Aorta (tissue), 5 donors: Measurements from ENCODE around the gene TBC1D16. TPM values are rescaled to one million over a fixed set of nuclear protein-coding genes. Genes with fewer than 3 reads are reported as not detected.

Source experiments
- ATAC-seq: fragments of 200-7000 bp; cut with Tn5 transposase; one replicate; pipeline ENCODE4 v1.9.1; 2022; ENCODE audit warnings: moderate library complexity; ENCODE audit not compliant: low FRiP score
- DNase-seq, 2 donors: peaks; one replicate each; pipeline ENCODE4 v3.0.0-alpha.2; 2020
- H3K27ac ChIP-seq, 2 donors: one replicate each; pipeline ENCODE4 v1.5.1; 2013; ENCODE audit warnings: low read length in 2 of 2, mild to moderate bottlenecking in 2 of 2, moderate library complexity in 2 of 2, control low read depth in 1 of 2, inconsistent platforms in 1 of 2, low read depth in 1 of 2
- H3K27me3 ChIP-seq, 2 donors: one replicate each; pipeline ENCODE4 v1.6.1; 2013; ENCODE audit warnings: control low read depth in 1 of 2, low read length in 1 of 2, mild to moderate bottlenecking in 1 of 2, moderate library complexity in 1 of 2; ENCODE audit not compliant: insufficient read depth in 2 of 2, control insufficient read depth in 1 of 2
- H3K36me3 ChIP-seq, 2 donors: one replicate each; pipeline ENCODE4 v1.6.1; 2013; ENCODE audit warnings: control low read depth in 1 of 2, low read length in 1 of 2, mild to moderate bottlenecking in 1 of 2; ENCODE audit not compliant: insufficient read depth in 2 of 2, control insufficient read depth in 1 of 2
- H3K4me1 ChIP-seq, 2 donors: one replicate each; pipeline ENCODE4 v1.6.1; 2013; ENCODE audit warnings: low read length in 2 of 2, control low read depth in 1 of 2, mild to moderate bottlenecking in 1 of 2, moderate library complexity in 1 of 2; ENCODE audit not compliant: insufficient read depth in 2 of 2, control insufficient read depth in 1 of 2
- H3K4me3 ChIP-seq, 2 donors: one replicate each; pipeline ENCODE4 v1.5.1; 2013; ENCODE audit warnings: low read length in 2 of 2, control low read depth in 1 of 2, mild to moderate bottlenecking in 1 of 2
- H3K9me3 ChIP-seq: one replicate; pipeline ENCODE4 v1.6.1; 2013; ENCODE audit warnings: mild to moderate bottlenecking, low read length; ENCODE audit not compliant: control insufficient read depth
- WGBS, 2 donors: extraction: QIAGEN DNeasy Blood & Tissue Kit; methylation state at CpG; one replicate each; pipeline ENCODE4 v1.1.7; 2013; 5-methylcytosine and 5-hydroxymethylcytosine counted together
- intact Hi-C, 2 donors: fragments of 100-400 bp; cut with DNase I; formaldehyde crosslinking; loops; one replicate each; pipeline versions ENCODE4 v1.14.2 to v1.15.0; 2022
- polyA plus RNA-seq, 2 donors: library from polyadenylated mRNA; stranded (reverse); fragments of 200-250 nt; gene quantifications; one replicate each; pipeline ENCODE4 v1.2.3, GENCODE V29; 2013
- total RNA-seq, 2 donors: library from RNA; stranded (reverse); fragmentation: NEBNext Ultra II Directional; extraction: Animal tissue kit (Norgen Biotek cat#: 25700); gene quantifications; one replicate each; pipeline ENCODE4 v1.2.1, GENCODE V29; 2021
- donor health status: healthy with polysubstance abuse.
- donor health status: Bipolar disorder and iron deficiency.
- donor health status: DM: no; HTN: no; CAD: no.
- donor health status: DM: no; HTN: no; CAD: no.
- donor health status: DM: yes; HTN: yes; CAD: no.

TBC1D16 gene
- total and polyA plus RNA-seq, 4 donors = 6.4 to 43.6 (median 27.7) TPM

GRCh38 chr17:79952265-79952877 lies 83.3 kb downstream of the TBC1D16 start:
- H3K36me3 ChIP-seq = no peaks in the 10 kb centered on the region
- ATAC-seq (no peak), DNase-seq (peak in 1 of 2 donors; percentile 76)
- no peak overlapping the region for H3K4me3 ChIP-seq
- 62 to 63% methylated on average over 36 of the region's 36 CpGs for WGBS, 2 donors
- H3K27ac ChIP-seq = no peak overlapping the region
- no peaks in the 10 kb centered on the region for H3K27me3 ChIP-seq
- no peaks in the 10 kb centered on the region for H3K9me3 ChIP-seq
- no peaks in the 10 kb centered on the region for H3K4me1 ChIP-seq
- intact Hi-C loops = no loop called here

DNA sequence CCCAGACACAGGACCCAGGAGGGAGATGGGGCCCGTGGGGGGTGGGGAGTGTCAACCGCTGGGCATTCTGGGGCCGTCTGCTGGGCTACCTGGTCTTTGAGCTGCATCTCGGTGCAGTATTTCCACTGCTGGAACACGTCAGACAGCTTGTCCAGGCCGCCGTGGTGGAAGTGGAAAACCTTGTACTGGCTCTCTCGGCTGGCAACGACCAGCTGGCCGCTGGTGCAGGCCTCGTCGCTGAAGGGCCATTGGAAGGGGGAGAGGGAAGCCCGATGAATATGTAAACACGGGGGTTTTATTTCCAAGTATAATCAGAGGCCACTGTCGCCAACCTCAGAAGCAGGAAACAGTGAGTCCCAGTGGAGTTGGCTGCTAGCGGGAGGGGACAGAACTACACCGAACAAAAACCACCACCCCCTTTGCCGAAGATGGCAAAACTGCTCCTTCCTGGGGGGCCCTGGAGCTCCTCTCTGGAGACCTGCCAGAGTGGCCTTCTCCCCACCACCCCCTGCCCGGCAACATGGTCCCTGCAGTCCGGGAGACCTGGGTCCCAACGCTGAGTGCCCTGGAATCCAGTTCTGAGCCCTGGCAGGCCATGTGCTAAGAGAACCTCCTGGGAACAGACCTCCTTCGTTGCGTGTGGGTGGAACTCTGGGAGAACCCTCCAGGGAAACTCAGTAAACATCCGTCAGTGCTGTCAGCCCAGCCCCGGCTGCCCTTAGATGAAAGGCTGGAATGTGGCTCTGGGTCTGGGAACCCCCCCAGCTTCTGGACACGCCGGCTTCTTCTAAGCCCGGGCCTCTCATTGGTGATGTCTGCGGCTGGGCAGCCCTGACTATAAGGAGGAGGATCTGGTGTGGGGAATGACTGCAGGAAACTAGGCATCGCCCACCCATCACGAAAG lies 84.1 kb downstream of the TBC1D16 start:
- Histone ChIP-seq H3K4me3 (no peak overlapping the region), H3K4me1 (no peaks in the 10 kb centered on the region), H3K9me3 (no peaks in the 10 kb centered on the region), H3K36me3 (no peaks in the 10 kb centered on the region), H3K27me3 (no peaks in the 10 kb centered on the region), H3K27ac (no peak overlapping the region)
- peak; percentile 65 for ATAC-seq
- DNase-seq = peak; percentile 71 to 82
- intact Hi-C loops = no loop called here
- 7% methylated on average over 31 of the region's 31 CpGs for WGBS, 2 donors

GRCh38 chr17:79950751-79951150 lies 84.9 kb downstream of the TBC1D16 start:
- H3K4me1 ChIP-seq = no peaks in the 10 kb centered on the region
- DNase-seq = peak; percentile 26 to 35
- ATAC-seq = no peak
- H3K27me3 ChIP-seq = no peaks in the 10 kb centered on the region
- intact Hi-C loops = no loop called here
- no peaks in the 10 kb centered on the region for H3K9me3 ChIP-seq
- H3K36me3 ChIP-seq = no peaks in the 10 kb centered on the region
- H3K4me3 ChIP-seq = no peak overlapping the region
- WGBS, 2 donors = 91% methylated on average over 17 of the region's 17 CpGs
- H3K27ac ChIP-seq = no peak overlapping the region

GRCh38 chr17:79950306-79950705 lies 85.4 kb downstream of the TBC1D16 start:
- no peak overlapping the region for H3K27ac ChIP-seq
- no peaks in the 10 kb centered on the region for H3K36me3 ChIP-seq
- WGBS, 2 donors = 95 to 96% methylated on average over 31 of the region's 31 CpGs
- intact Hi-C loops = no loop called here
- no peaks in the 10 kb centered on the region for H3K27me3 ChIP-seq
- no peak overlapping the region for H3K4me3 ChIP-seq
- no peaks in the 10 kb centered on the region for H3K9me3 ChIP-seq
- DNase-seq (peak; percentile 41 to 68), ATAC-seq (no peak)
- H3K4me1 ChIP-seq = no peaks in the 10 kb centered on the region

GRCh38 chr17:79949656-79950209 lies 85.9 kb downstream of the TBC1D16 start:
- WGBS, 2 donors = 94 to 95% methylated on average over 27 of the region's 27 CpGs
- Histone ChIP-seq H3K27me3 (no peaks in the 10 kb centered on the region), H3K27ac (no peak overlapping the region), H3K4me3 (no peak overlapping the region), H3K9me3 (no peaks in the 10 kb centered on the region), H3K36me3 (no peaks in the 10 kb centered on the region), H3K4me1 (no peaks in the 10 kb centered on the region)
- ATAC-seq (no peak), DNase-seq (peak in 1 of 2 donors; percentile 28)
- intact Hi-C loops = no loop called here

DNA sequence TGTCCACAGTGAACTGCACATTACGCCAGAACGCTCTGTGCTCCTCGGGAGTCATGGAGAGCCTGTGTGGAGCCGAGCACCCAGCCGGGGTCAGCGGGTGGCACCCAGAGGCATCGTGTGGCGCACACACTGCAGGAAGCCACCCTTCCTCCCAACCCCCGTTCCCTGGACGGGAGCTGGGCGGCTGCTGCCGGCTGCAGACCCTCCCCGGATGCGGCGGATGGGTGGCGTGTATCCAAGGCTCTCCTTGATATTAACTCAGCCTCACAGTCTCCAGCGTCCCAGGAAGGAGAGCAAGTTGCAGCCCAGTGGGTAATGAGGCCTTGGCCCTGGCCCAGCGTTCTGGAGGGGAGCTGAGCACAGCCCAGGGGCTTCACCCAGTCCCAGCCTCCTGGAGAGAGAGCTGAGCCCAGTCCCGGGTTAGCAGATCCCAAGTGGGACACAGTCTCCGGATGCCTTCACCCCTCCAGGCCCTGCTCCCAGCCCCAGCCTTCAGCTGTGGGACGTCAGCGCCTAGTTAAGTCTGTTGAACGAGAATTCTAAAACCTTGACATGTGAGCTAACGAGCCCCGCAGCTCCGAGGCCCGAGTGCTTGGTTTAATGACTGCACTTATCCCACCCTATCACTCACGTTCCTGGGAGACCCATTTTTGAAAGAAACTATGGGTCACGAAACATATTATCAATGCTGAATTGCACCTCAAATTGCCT lies 86.6 kb downstream of the TBC1D16 start:
- DNase-seq (peak in 1 of 2 donors; percentile 71), ATAC-seq (no peak)
- Histone ChIP-seq H3K9me3 (no peaks in the 10 kb centered on the region), H3K4me1 (no peaks in the 10 kb centered on the region), H3K27ac (no peak overlapping the region), H3K36me3 (no peaks in the 10 kb centered on the region), H3K4me3 (no peak overlapping the region), H3K27me3 (no peaks in the 10 kb centered on the region)
- intact Hi-C loops = no loop called here
- WGBS, 2 donors = 94 to 95% methylated on average over 29 of the region's 29 CpGs

DNA sequence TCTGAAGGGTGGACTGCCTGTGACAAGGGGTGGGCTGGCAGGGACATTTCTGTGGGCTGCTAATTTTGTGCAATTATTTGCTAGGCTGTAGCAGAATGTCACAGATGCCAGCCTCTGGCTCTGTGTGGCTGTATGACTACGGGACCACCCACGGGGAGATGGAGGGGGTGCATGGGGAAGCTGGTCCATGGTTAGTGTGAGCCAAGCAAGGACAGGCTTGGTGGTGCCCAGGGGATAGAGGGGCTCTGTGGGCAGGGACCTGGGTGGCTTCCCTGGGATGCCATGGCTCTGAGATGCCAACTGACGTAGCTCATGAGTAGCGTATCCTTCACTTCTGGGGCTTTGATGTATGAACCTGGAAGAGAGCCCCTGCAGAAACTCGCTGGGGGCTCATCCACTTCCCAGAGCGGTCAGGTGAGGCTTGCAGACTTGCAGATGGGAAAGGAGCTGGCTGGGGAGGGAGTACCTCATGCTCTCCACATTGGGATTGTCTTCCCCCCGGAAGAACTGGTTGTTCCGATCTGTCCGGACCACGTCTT lies 87.2 kb downstream of the TBC1D16 start:
- Histone ChIP-seq H3K36me3 (no peaks in the 10 kb centered on the region), H3K9me3 (no peaks in the 10 kb centered on the region), H3K4me3 (no peak overlapping the region), H3K27ac (no peak overlapping the region), H3K4me1 (no peaks in the 10 kb centered on the region), H3K27me3 (no peaks in the 10 kb centered on the region)
- DNase-seq (no peak), ATAC-seq (no peak)
- WGBS, 2 donors = 94 to 97% methylated on average over 10 of the region's 10 CpGs
- intact Hi-C loops = no loop called here

GRCh38 chr17:79947351-79948031 lies 88.2 kb downstream of the TBC1D16 start:
- no peaks in the 10 kb centered on the region for H3K9me3 ChIP-seq
- no peak overlapping the region for H3K4me3 ChIP-seq
- no peaks in the 10 kb centered on the region for H3K4me1 ChIP-seq
- no peak overlapping the region for H3K27ac ChIP-seq
- 95% methylated on average over 31 of the region's 31 CpGs for WGBS, 2 donors
- DNase-seq = peak in 1 of 2 donors; percentile 76
- no peaks in the 10 kb centered on the region for H3K36me3 ChIP-seq
- no peaks in the 10 kb centered on the region for H3K27me3 ChIP-seq
- ATAC-seq = no peak
- intact Hi-C loops = no loop called here
